Measurements from ENCODE around the gene TK2. TPM values are rescaled to one million over a fixed set of nuclear protein-coding genes. Genes with fewer than 3 reads are reported as not detected.

Gene TK2
- total RNA-seq, 1 donor from 2014 or later, result 21.5 TPM

DNA sequence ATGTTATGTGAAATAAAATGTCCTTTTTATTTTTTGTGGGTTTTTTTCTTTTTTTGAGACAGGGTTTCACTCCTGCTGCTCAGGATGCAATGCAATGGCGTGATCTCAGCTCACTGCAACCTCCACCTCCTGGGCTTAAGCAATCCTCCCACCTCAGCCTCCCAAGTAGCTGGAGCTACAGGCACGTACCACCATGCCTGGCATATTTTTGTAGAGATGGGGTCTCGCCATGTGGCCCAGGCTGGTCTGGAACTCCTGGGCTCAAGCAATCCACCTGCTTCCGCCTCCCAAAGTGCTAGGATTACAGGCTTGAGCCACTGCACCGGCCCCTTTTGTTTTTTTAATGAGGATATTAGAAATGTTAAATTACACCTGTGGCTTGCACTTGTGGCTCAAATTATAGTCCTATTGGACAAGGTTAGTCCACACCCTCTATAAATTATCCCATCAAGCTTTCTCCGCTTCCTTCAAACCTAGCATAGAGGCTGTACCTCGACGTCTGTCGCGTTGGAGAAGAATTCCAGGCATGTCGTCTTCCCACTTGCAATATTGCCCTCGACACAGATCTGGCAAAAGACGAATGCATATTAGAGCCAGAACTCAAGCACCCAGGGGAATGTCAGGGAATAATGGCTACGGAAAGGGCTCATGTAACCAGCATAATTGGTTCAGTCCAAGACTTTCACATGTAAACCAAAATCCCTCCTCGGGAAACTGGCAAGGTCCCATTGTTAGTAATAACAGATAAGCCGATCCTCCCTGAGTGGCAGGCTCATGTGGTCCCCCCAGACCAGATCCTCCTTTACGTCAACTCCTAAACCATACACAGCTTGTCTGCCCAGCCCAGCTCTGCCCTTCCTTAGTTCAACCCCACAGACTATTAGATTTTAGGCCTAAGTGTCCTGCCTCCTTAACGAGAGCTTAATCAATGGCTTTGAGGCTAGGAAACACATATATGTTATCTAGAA is 8.2 kb downstream of the TK2 start:
- H3K27ac ChIP-seq, result no peak overlapping the region
- TF ChIP-seq, protein P1, sequence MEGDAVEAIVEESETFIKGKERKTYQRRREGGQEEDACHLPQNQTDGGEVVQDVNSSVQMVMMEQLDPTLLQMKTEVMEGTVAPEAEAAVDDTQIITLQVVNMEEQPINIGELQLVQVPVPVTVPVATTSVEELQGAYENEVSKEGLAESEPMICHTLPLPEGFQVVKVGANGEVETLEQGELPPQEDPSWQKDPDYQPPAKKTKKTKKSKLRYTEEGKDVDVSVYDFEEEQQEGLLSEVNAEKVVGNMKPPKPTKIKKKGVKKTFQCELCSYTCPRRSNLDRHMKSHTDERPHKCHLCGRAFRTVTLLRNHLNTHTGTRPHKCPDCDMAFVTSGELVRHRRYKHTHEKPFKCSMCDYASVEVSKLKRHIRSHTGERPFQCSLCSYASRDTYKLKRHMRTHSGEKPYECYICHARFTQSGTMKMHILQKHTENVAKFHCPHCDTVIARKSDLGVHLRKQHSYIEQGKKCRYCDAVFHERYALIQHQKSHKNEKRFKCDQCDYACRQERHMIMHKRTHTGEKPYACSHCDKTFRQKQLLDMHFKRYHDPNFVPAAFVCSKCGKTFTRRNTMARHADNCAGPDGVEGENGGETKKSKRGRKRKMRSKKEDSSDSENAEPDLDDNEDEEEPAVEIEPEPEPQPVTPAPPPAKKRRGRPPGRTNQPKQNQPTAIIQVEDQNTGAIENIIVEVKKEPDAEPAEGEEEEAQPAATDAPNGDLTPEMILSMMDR (IDR thresholded peaks at IDR 0.05), result no peak
- H3K36me3 ChIP-seq, result peaks cover 44 to 61% of the 10 kb centered on the region in 2 donors
- no peak overlapping the region for H3K4me3 ChIP-seq
- intact Hi-C loops (cut with DNase I), result no loop called here
- no peaks in the 10 kb centered on the region for H3K9me3 ChIP-seq
- DNase-seq (ENCODE audit: low spot score in 2 of 2), result no peak
- H3K4me1 ChIP-seq, result no peaks in the 10 kb centered on the region
- H3K27me3 ChIP-seq, result no peaks in the 10 kb centered on the region

DNA sequence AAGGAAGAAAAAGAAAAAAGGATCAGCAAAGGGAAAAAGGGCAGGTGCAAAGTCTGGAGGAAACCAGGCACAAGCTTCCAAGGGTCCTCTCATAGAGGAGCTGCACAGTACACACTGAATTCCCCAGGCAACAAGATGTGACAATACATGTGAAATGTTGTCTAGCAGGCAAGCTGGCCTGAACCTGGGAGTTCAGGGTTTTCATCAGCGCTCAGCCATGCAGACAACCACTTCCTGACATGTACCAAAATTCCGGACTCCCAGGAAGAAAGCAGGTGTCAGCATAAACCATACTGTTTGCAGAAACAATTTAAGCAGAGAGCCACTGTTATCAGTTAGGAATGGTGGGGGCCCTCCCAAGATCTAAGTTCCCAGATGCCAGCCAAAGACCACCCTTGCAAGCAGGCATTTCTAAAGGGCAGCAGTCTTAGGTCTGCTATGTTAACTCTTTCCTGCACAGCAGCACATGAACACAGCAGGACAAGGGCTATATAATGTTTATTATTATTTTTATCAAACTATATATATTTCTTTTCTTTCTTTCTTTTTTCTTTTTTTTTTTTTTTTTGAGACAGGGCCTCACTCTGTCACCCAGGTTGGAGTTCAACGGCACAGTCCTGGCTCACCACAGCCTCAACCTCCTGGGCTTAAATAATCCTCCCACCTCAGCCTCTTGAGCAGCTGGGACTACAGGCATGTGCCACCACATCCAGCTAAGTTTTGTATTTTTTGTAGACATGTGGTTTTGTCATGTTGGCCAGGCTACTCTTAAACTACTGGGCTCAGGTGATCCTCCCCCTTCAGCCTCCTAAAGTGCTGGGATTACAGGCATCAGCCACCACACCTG is 10.1 kb downstream of the TK2 start:
- Histone ChIP-seq H3K36me3 (peaks cover 53 to 65% of the 10 kb centered on the region in 2 donors), H3K27ac (no peak overlapping the region), H3K27me3 (no peaks in the 10 kb centered on the region), H3K9me3 (no peaks in the 10 kb centered on the region), H3K4me1 (no peaks in the 10 kb centered on the region), H3K4me3 (no peak overlapping the region)
- DNase-seq (ENCODE audit: low spot score in 2 of 2), result no peak
- intact Hi-C loops (cut with DNase I), result no loop called here
- TF ChIP-seq, protein P1 (IDR thresholded peaks at IDR 0.05), result no peak

DNA sequence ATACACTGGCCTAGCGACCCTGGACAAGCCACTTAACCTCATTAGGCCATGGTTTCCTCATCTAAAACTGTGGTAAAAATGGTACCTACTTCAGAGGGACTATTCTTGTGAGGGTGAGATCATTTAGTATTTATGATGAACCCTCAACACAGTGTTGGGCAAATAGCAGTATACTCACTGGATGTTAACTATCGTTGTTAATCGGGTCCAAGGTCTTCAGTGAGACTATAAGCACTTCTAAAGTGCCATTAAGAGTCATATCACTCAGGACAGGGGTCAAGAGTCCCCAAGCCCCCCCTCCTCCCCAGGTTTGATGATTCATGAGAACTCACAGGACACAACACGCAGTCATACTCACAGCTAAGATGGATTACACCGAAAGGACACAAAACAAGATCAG is 11.0 kb downstream of the TK2 start:
- TF ChIP-seq, protein P1 (IDR thresholded peaks at IDR 0.05), result no peak

DNA sequence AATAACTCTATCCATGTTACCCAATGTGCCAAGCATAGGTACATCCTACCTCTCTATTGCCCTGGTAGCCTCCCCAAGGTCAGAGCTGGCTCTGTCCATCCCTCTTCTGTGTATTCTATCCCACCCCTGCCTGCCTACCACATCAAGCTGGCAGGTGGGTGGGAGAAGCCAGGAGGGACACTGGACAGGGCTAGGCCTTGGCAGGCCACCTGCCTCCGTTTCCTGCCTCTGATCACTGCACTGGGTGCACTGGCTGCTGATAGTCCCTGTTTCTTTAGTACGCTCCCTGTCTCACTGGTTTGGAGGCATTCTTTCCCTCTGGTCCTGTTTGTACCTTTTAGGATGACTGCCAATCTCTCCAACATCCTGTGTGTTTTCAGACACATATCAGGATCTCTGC is 12.7 kb downstream of the TK2 start:
- Histone ChIP-seq H3K27me3 (no peaks in the 10 kb centered on the region), H3K4me3 (no peak overlapping the region), H3K36me3 (peaks cover 57 to 62% of the 10 kb centered on the region in 2 donors), H3K9me3 (no peaks in the 10 kb centered on the region), H3K4me1 (no peaks in the 10 kb centered on the region), H3K27ac (no peak overlapping the region)
- DNase-seq (ENCODE audit: low spot score in 2 of 2), result no peak
- intact Hi-C loops (cut with DNase I), result no loop called here
- TF ChIP-seq, protein P1 (IDR thresholded peaks at IDR 0.05), result no peak

More for the DNA sequence above, 11.0 kb downstream of the TK2 start:
- no peak overlapping the region for H3K27ac ChIP-seq
- H3K9me3 ChIP-seq, result no peaks in the 10 kb centered on the region
- peaks cover 53 to 60% of the 10 kb centered on the region in 2 donors for H3K36me3 ChIP-seq
- no peaks in the 10 kb centered on the region for H3K4me1 ChIP-seq
- intact Hi-C loops (cut with DNase I), result no loop called here
- H3K4me3 ChIP-seq, result no peak overlapping the region
- no peak for DNase-seq (ENCODE audit: low spot score in 2 of 2)
- H3K27me3 ChIP-seq, result no peaks in the 10 kb centered on the region

DNA sequence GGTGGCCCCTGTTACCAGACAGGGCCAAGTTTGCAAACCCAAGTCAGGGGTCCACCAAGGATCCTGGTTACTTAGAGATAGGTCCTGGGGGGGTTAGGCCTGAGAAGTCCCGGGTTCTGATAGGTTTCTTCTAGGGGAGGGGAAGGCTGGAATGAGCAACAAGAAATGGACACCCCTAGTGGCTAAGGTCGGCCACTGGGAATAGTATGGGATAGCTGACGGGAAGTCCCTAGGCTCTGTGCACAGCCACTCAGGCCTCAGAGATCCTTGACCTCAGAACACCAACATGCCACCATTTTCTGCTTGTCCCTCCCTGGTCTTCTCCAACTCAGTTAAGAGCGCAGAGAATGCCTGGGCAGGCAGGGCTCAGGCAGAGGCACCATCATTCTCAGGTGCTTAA is 13.4 kb downstream of the TK2 start:
- no peak overlapping the region for H3K4me3 ChIP-seq
- intact Hi-C loops (cut with DNase I), result no loop called here
- TF ChIP-seq, protein P1 (IDR thresholded peaks at IDR 0.05), result no peak
- H3K4me1 ChIP-seq, result no peaks in the 10 kb centered on the region
- no peak for DNase-seq (ENCODE audit: low spot score in 2 of 2)
- H3K9me3 ChIP-seq, result no peaks in the 10 kb centered on the region
- peaks cover 55 to 64% of the 10 kb centered on the region in 2 donors for H3K36me3 ChIP-seq
- no peak overlapping the region for H3K27ac ChIP-seq
- no peaks in the 10 kb centered on the region for H3K27me3 ChIP-seq

Measured in ascending aorta (tissue), 2 donors.